B cell (primary cell): Measurements from ENCODE around the gene SMARCA4.

Experiments used
- CTCF ChIP-seq: fragments of 200-600 bp; IDR thresholded peaks from one replicate; pipeline ENCODE4 v1.8.0; 2022; ENCODE audit warnings: antibody characterized with exemption, mild to moderate bottlenecking
- EZH2 ChIP-seq: IDR thresholded peaks from 2 replicates; pipeline ENCODE4 v1.6.1; 2012; ENCODE audit warnings: borderline replicate concordance, low read depth, mild to moderate bottlenecking, moderate library complexity, low read length; ENCODE audit not compliant: insufficient read depth, poor library complexity, severe bottlenecking

DNA sequence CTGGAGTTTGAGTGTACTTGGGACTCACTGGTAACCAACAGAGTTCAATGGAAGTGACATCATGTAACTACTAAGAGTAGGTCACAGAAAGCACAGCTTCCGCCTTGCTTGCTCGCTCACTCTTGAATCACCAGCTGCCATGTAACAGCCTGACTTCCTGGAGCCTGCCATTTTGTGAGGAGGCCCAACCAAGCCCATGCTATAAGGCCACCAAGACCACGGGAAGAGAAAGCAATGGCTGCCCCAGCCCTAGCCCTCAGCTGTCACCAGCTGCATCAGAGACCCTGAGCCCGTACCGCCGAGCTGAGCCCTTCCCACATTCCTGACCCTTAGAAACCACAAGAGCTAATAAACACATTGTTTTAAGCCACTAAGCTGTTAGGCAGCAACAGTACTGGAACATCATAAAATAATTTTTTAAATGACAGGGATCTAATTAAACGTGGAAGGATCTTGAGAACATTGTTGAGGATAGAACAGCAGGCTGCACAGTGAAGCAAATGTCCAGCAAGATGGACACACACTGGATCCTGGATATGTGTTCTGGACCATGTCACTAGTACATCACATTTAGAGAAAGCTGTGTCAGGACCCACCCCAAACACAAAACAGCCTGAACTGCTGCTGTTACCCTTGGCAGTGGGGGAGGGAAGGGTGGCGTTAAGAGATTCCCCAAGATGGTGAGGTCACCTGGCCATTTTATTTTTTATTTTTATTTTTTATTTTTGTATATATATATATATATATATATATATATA lies 106.7 kb downstream of the SMARCA4 start:
- TF ChIP-seq CTCF, result no peak
- no peak for TF ChIP-seq EZH2
